HUES64 (cell line): Measurements from ENCODE around the gene FBLN1.

Experiments used
- H3K27ac ChIP-seq: 2 replicates; pipeline ENCODE4 v1.7.0; 2013; ENCODE audit warnings: low read depth, low read length, inconsistent platforms
- H3K27me3 ChIP-seq: 2 replicates; pipeline ENCODE4 v1.6.1; 2013; ENCODE audit warnings: mild to moderate bottlenecking, low read length; ENCODE audit not compliant: insufficient read depth
- H3K36me3 ChIP-seq: 2 replicates; pipeline ENCODE4 v1.6.1; 2013; ENCODE audit warnings: mild to moderate bottlenecking, low read length; ENCODE audit not compliant: insufficient read depth
- H3K4me1 ChIP-seq: 2 replicates; pipeline ENCODE4 v1.6.1; 2013; ENCODE audit warnings: mild to moderate bottlenecking, low read length, moderate library complexity; ENCODE audit not compliant: insufficient read depth
- H3K4me3 ChIP-seq: 2 replicates; pipeline ENCODE4 v1.5.1; 2013; ENCODE audit warnings: mild to moderate bottlenecking, low read length, moderate library complexity
- H3K9ac ChIP-seq: 2 replicates; pipeline ENCODE4 v1.6.1; 2013; ENCODE audit warnings: mild to moderate bottlenecking, low read depth, low read length
- H3K9me3 ChIP-seq: 2 replicates; pipeline ENCODE4 v1.6.1; 2013; ENCODE audit warnings: low read depth, low read length; ENCODE audit not compliant: insufficient read depth
- WGBS: fragments of 150-250, 120-280 bp; methylation state at CpG from one replicate; pipeline ENCODE4 v1.1.7; 2013; ENCODE audit warnings: missing lambda C conversion rate; 5-methylcytosine and 5-hydroxymethylcytosine counted together

Gene FBLN1

GRCh38 chr22:45505991-45506747 is 3.5 kb downstream of the FBLN1 start:
- H3K27ac ChIP-seq: no peak overlapping the region
- H3K4me1 ChIP-seq: peaks cover 38% of the 10 kb centered on the region
- no peaks in the 10 kb centered on the region for H3K27me3 ChIP-seq
- no peak overlapping the region for H3K4me3 ChIP-seq
- H3K9ac ChIP-seq: no peak overlapping the region
- H3K36me3 ChIP-seq: no peaks in the 10 kb centered on the region
- no peaks in the 10 kb centered on the region for H3K9me3 ChIP-seq
- WGBS: 88% methylated on average over 14 of the region's 14 CpGs

- WGBS: 91% methylated on average over 8 of the region's 8 CpGs
- H3K4me1 ChIP-seq: peaks cover 41% of the 10 kb centered on the region
- H3K4me3 ChIP-seq: no peak overlapping the region
- H3K36me3 ChIP-seq: no peaks in the 10 kb centered on the region
- H3K9ac ChIP-seq: no peak overlapping the region; the same call in 1 of the 2 replicates
- H3K27ac ChIP-seq: no peak overlapping the region
- H3K27me3 ChIP-seq: no peaks in the 10 kb centered on the region
- no peaks in the 10 kb centered on the region for H3K9me3 ChIP-seq
Observed at GRCh38 chr22:45506816-45507360, 4.2 kb downstream of the FBLN1 start.

- 0 out of 2 replicates have a peak, but pooled peaks cover under 1% of the 10 kb centered on the region for H3K36me3 ChIP-seq
- 98% methylated on average over 6 of the region's 6 CpGs for WGBS
- no peak overlapping the region for H3K9ac ChIP-seq
- H3K27ac ChIP-seq: no peak overlapping the region
- H3K27me3 ChIP-seq: no peaks in the 10 kb centered on the region
- H3K9me3 ChIP-seq: no peaks in the 10 kb centered on the region
- peaks cover 46% of the 10 kb centered on the region for H3K4me1 ChIP-seq
- H3K4me3 ChIP-seq: no peak overlapping the region
Observed at GRCh38 chr22:45507798-45508197, 5.1 kb downstream of the FBLN1 start.

- Histone ChIP-seq H3K27me3 (no peaks in the 10 kb centered on the region), H3K9me3 (no peaks in the 10 kb centered on the region), H3K27ac (no peak overlapping the region), H3K36me3 (peaks cover 3% of the 10 kb centered on the region; the same call in 1 of the 2 replicates), H3K4me3 (no peak overlapping the region), H3K9ac (no peak overlapping the region), H3K4me1 (peaks cover 49% of the 10 kb centered on the region)
- WGBS: 94% methylated on average over 4 of the region's 4 CpGs
Observed at GRCh38 chr22:45508814-45509213, 6.1 kb downstream of the FBLN1 start.

- peaks cover 3% of the 10 kb centered on the region; the same call in 1 of the 2 replicates for H3K36me3 ChIP-seq
- H3K9me3 ChIP-seq: no peaks in the 10 kb centered on the region
- WGBS: 87% methylated on average over 14 of the region's 14 CpGs
- peaks cover 51% of the 10 kb centered on the region for H3K4me1 ChIP-seq
- no peaks in the 10 kb centered on the region for H3K27me3 ChIP-seq
- no peak overlapping the region for H3K4me3 ChIP-seq
- H3K27ac ChIP-seq: no peak overlapping the region
- H3K9ac ChIP-seq: no peak overlapping the region
Observed at GRCh38 chr22:45510376-45511232, 7.9 kb downstream of the FBLN1 start.

- 90% methylated on average over 8 of the region's 8 CpGs for WGBS
- Histone ChIP-seq H3K36me3 (peaks cover 3% of the 10 kb centered on the region; the same call in 1 of the 2 replicates), H3K9ac (no peak overlapping the region), H3K27ac (no peak overlapping the region), H3K4me3 (no peak overlapping the region), H3K9me3 (no peaks in the 10 kb centered on the region), H3K27me3 (no peaks in the 10 kb centered on the region), H3K4me1 (peaks cover 46% of the 10 kb centered on the region; the same call in 1 of the 2 replicates)
Observed at GRCh38 chr22:45511847-45512261, 9.2 kb downstream of the FBLN1 start.

- no peak overlapping the region for H3K9ac ChIP-seq
- 86% methylated on average over 6 of the region's 8 CpGs for WGBS
- H3K27ac ChIP-seq: no peak overlapping the region
Observed at GRCh38 chr22:45512363-45512762, 9.7 kb downstream of the FBLN1 start.

GRCh38 chr22:45515676-45516075 is 13.0 kb downstream of the FBLN1 start:
- H3K4me1 ChIP-seq: peaks cover 30% of the 10 kb centered on the region; the same call in 1 of the 2 replicates
- H3K36me3 ChIP-seq: peaks cover 25% of the 10 kb centered on the region
- no peaks in the 10 kb centered on the region for H3K9me3 ChIP-seq
- H3K27ac ChIP-seq: no peak overlapping the region
- no peak overlapping the region for H3K4me3 ChIP-seq
- 79% methylated on average over 9 of the region's 9 CpGs for WGBS
- H3K27me3 ChIP-seq: no peaks in the 10 kb centered on the region
- no peak overlapping the region; the same call in 1 of the 2 replicates for H3K9ac ChIP-seq

More at GRCh38 chr22:45512363-45512762, 9.7 kb downstream of the FBLN1 start:
- Histone ChIP-seq H3K36me3 (peaks cover 3% of the 10 kb centered on the region; the same call in 1 of the 2 replicates), H3K9me3 (no peaks in the 10 kb centered on the region), H3K4me3 (no peak overlapping the region), H3K4me1 (peaks cover 45% of the 10 kb centered on the region; the same call in 1 of the 2 replicates), H3K27me3 (no peaks in the 10 kb centered on the region)

- H3K9ac ChIP-seq: no peak overlapping the region; the same call in 1 of the 2 replicates
- H3K9me3 ChIP-seq: no peaks in the 10 kb centered on the region
- H3K4me1 ChIP-seq: peaks cover 30% of the 10 kb centered on the region; the same call in 1 of the 2 replicates
- no peaks in the 10 kb centered on the region for H3K27me3 ChIP-seq
- 88% methylated on average over 7 of the region's 7 CpGs for WGBS
- H3K4me3 ChIP-seq: no peak overlapping the region
- no peak overlapping the region for H3K27ac ChIP-seq
- H3K36me3 ChIP-seq: peaks cover 29% of the 10 kb centered on the region
Observed at GRCh38 chr22:45516163-45516562, 13.5 kb downstream of the FBLN1 start.

GRCh38 chr22:45516923-45517675 is 14.4 kb downstream of the FBLN1 start:
- H3K4me1 ChIP-seq: peaks cover 23% of the 10 kb centered on the region; the same call in 1 of the 2 replicates
- peaks cover 38% of the 10 kb centered on the region for H3K36me3 ChIP-seq
- no peaks in the 10 kb centered on the region for H3K27me3 ChIP-seq
- H3K9me3 ChIP-seq: no peaks in the 10 kb centered on the region
- H3K27ac ChIP-seq: no peak overlapping the region
- H3K9ac ChIP-seq: no peak overlapping the region
- 87% methylated on average over 18 of the region's 18 CpGs for WGBS
- H3K4me3 ChIP-seq: no peak overlapping the region
